Measurements from ENCODE around the gene CELF5.
"Not testable (repeated sequence)": the region's sequence is repeated elsewhere in the genome, so short reads cannot be mapped to it uniquely, and the experiment has no call there.

CELF5 gene

GRCh38 chr19:3204646-3205275 is 19.7 kb upstream of the CELF5 start:
- DNase-seq (ENCODE audit: low read depth, low spot score), result no peak
- no peak overlapping the region for H3K4me3 ChIP-seq (ENCODE audit: low read length)

- DNase-seq (ENCODE audit: low read depth, low spot score), result no peak
- no peak overlapping the region for H3K4me3 ChIP-seq (ENCODE audit: low read length)
Observed at GRCh38 chr19:3206216-3206953, 18.1 kb upstream of the CELF5 start.

- no peak overlapping the region for H3K4me3 ChIP-seq (ENCODE audit: low read length)
- no peak for DNase-seq (ENCODE audit: low read depth, low spot score)
Observed at GRCh38 chr19:3207461-3208242, 16.8 kb upstream of the CELF5 start.

GRCh38 chr19:3208317-3209207 is 15.9 kb upstream of the CELF5 start:
- no peak for DNase-seq (ENCODE audit: low read depth, low spot score)
- H3K4me3 ChIP-seq (ENCODE audit: low read length), result no peak overlapping the region

DNA sequence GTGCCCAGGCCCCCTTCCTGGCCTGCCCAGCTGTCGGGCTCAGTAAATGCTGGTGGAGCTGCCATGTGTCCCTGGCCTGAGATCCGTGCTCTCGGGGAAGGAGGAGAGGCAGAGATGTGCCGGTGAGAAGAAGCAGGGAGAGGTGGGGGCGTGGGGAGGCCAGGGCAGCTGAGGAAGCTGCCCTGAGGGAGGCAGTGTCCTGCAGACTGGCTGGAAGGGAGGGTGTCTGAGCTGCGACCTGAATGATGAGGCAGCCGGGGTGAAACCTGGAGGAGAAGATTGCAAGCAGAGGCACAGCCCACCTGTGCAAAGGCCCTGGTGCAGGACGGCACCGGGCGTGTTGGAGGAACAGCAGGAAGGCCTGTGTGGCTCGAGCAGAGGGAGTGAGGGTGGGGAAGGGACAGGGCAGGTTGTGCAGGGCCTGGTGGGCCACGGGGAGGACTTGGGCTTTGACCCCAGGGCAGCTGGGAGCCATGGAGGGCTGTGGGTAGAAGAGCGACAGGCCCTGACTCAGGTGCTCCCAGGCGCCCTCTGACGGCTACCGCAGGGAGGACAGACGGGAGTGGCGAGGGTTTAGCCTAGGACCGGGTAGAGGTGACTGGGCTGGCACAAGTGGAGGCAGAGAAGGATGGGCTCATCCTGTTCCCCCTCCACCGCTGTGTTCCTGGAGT is 14.0 kb upstream of the CELF5 start:
- DNase-seq (ENCODE audit: low read depth, low spot score), result no peak
- H3K4me3 ChIP-seq (ENCODE audit: low read length), result no peak overlapping the region

DNA sequence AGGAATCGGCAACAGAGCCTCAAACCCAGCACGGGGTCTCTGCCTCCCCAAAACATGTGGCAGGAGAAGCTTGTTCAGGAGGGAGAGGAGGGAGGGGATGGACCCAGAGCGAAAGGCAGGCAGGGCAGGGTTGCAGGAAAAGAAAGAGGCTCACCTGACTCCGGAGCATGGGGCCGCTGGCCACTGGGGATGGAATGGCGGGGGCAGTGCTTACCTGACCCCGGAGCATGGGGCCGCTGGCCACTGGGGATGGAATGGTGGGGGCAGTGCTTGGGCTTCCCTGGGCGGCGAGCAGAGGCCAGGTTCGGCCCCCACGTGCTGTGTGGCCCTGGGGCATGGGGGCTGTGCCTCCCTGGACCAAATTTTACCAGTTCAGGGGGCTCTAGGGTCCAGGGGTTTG is 13.3 kb upstream of the CELF5 start:
- no peak for DNase-seq (ENCODE audit: low read depth, low spot score)
- H3K4me3 ChIP-seq (ENCODE audit: low read length), result no peak overlapping the region

GRCh38 chr19:3213159-3213558 is 11.3 kb upstream of the CELF5 start:
- DNase-seq (ENCODE audit: low read depth, low spot score), result no peak
- no peak overlapping the region for H3K4me3 ChIP-seq (ENCODE audit: low read length)

- no peak overlapping the region for H3K4me3 ChIP-seq (ENCODE audit: low read length)
- DNase-seq (ENCODE audit: low read depth, low spot score), result no peak
Observed at GRCh38 chr19:3216874-3217273, 7.6 kb upstream of the CELF5 start.

- H3K4me3 ChIP-seq (ENCODE audit: low read length), result no peak overlapping the region
- DNase-seq (ENCODE audit: low read depth, low spot score), result no peak
Observed at GRCh38 chr19:3220576-3220975, 3.9 kb upstream of the CELF5 start.

GRCh38 chr19:3221576-3221975 is 2.9 kb upstream of the CELF5 start:
- not testable (repeated sequence) for H3K4me3 ChIP-seq (ENCODE audit: low read length); DNase-seq (ENCODE audit: low read depth, low spot score)

- DNase-seq (ENCODE audit: low read depth, low spot score), result no peak
Observed at GRCh38 chr19:3222709-3223108, 1.8 kb upstream of the CELF5 start.

GRCh38 chr19:3225169-3225485 is 666 bp downstream of the CELF5 start:
- DNase-seq (ENCODE audit: low read depth, low spot score), result no peak
- no peak overlapping the region; the same call in 1 of the 2 replicates for H3K4me3 ChIP-seq (ENCODE audit: low read length)

More at GRCh38 chr19:3222709-3223108, 1.8 kb upstream of the CELF5 start:
- H3K4me3 ChIP-seq (ENCODE audit: low read length), result no peak overlapping the region

- DNase-seq (ENCODE audit: low read depth, low spot score), result no peak
- H3K4me3 ChIP-seq (ENCODE audit: low read length), result no peak overlapping the region
Observed at GRCh38 chr19:3225677-3226093, 1.2 kb downstream of the CELF5 start.

DNA sequence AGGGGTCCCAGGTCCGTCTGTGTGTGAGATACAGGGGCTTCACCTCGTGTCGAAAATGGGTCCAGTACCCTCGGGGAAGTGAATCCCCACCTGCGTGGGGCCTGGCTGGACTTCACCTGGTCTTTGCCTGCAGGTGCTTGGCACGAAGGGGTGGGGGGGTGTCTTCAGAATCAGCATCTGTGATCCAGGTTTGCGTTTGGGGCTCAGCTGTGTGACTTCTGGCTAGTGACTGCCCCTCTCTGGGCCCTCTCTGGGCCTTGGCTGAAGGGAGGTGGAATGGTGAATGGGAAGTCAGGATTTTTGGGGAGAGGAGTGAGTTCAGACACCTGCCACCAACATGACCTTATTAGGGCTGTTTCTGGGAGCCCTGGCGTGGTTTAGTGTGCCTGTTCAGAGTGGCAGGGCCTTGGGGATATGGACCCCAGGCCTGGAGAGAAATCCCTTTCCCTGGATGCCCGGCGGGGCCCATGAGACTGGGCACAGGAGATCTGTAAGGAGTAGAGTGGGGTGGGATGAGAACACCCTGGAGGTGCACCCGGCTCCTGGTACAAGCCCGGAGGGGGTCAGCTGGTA is 2.7 kb downstream of the CELF5 start:
- H3K4me3 ChIP-seq (ENCODE audit: low read length), result no peak overlapping the region
- DNase-seq (ENCODE audit: low read depth, low spot score), result no peak

- H3K4me3 ChIP-seq (ENCODE audit: low read length), result no peak overlapping the region
- DNase-seq (ENCODE audit: low read depth, low spot score), result no peak
Observed at GRCh38 chr19:3229346-3229743, 4.9 kb downstream of the CELF5 start.

GRCh38 chr19:3229888-3230496 is 5.5 kb downstream of the CELF5 start:
- H3K4me3 ChIP-seq (ENCODE audit: low read length), result no peak overlapping the region
- no peak for DNase-seq (ENCODE audit: low read depth, low spot score)

- DNase-seq (ENCODE audit: low read depth, low spot score), result no peak
- H3K4me3 ChIP-seq (ENCODE audit: low read length), result no peak overlapping the region
Observed at GRCh38 chr19:3231288-3231687, 6.8 kb downstream of the CELF5 start.

GRCh38 chr19:3233116-3233515 is 8.7 kb downstream of the CELF5 start:
- DNase-seq (ENCODE audit: low read depth, low spot score), result no peak
- no peak overlapping the region for H3K4me3 ChIP-seq (ENCODE audit: low read length)
